CD4-positive, alpha-beta T cell treated with Interleukin-15 for 1 hour (primary cell): Measurements from ENCODE around the gene FURIN.
A peak's percentile ranks its signal among the peaks of the same experiment; 100 is the strongest.
"Not testable (repeated sequence)": the region's sequence is repeated elsewhere in the genome, so short reads cannot be mapped to it uniquely, and the experiment has no call there.

Source experiments
- DNase-seq: peaks from one replicate; pipeline ENCODE4 v3.0.0-alpha.2; 2020

Gene FURIN

DNA sequence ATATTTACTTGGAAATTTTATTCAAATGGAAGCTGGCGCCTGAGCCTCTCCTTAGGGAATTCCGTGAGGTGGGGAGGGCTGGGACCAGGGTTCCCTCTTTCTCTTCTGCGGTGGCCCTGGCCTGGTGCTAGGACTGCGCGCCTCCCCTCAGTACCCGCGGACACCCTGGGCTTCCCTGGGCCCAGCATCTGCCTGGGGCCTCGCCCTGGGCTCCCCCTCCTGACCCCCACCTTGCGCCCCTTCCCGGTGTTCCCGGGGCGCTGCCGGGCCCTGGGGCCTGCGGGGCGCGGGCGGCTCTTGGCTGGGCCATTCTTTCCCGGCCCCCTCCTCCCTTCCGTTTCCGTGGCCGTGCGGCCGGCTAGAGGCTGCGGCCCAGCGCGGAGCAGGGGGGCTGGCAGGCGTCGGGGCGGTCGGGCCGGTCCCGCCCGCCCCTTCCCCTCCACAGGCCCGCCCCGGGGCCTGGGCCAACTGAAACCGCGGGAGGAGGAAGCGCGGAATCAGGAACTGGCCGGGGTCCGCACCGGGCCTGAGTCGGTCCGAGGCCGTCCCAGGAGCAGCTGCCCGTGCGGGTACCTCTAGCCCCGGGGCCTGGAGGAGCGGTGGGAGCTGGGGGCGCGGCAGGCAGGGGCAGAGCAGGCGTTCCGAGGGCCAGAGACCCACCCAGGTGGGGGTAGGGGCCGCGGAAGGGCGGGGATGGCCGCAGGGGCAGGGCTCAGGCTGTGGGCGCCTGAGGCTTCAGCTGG, 15.8 kb downstream of the FURIN start, which contains the start of gene FES:
Gene FES (plus strand): TSS at position 529 of the 743 bp plus-strand sequence. CDS start 542 bp downstream, outside the sequence.
- DNase-seq = peak; percentile 55

DNA sequence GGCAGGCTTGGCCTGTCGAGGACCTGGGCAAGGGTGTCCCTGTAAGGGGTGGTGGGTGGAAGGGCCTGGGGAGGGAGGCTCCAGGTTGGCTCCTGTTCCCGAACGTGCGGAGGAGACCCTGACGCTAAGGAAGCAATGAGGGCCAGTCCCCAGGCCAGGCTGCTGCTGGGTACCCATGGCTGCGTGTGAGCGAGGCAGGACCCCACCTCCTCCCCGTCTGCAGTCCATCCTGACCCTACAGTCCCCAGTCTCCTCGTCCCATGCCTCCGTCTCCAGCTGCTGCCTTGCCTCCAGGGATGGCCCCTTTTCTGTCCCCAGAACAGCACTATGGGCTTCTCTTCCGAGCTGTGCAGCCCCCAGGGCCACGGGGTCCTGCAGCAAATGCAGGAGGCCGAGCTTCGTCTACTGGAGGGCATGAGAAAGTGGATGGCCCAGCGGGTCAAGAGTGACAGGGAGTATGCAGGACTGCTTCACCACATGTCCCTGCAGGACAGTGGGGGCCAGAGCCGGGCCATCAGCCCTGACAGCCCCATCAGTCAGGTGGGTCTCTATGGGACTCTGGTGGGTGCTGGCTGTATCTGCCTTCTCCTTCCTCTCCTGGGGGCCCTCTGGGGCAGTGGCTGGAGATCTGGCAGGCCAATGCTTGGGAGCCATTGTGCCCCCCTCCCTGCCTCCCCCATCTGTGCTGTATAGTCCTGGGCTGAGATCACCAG, 16.5 kb downstream of the FURIN start:
- DNase-seq = no peak

- DNase-seq = peak; percentile 77
These were observed 17.3 kb downstream of the FURIN start for GRCh38 chr15:90885432-90886290.

DNA sequence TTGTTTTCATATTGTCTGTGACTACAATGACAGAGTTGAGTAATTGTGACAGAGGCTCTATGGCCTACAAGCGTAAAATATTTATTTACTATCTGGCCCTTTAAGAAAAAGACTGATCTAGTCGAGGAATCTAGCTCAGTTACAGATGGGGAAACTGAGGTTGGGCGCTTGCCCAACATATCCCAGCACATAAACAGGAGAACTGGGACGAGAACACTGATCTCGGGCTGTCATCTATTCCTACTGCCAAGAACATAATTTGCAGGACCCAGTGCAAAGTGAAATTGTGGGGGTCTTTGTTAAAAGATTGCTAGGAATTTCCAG, 17.9 kb downstream of the FURIN start:
- no peak for DNase-seq

DNA sequence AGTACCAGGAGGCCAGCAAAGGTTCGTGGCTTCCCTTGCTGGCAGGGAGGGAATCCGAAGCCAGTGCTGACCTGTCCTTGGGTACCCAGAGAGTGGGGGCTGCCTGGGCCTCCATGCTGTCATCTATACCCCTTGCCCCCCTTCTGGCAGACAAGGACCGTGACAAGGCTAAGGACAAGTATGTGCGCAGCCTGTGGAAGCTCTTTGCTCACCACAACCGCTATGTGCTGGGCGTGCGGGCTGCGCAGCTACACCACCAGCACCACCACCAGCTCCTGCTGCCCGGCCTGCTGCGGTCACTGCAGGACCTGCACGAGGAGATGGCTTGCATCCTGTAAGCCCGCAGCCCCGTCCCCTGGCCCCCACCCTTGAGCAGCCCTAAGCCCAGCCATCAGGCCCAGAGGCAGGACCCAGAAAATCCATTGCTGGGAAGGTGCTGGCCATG, 18.7 kb downstream of the FURIN start:
- peak; percentile 15 for DNase-seq

DNA sequence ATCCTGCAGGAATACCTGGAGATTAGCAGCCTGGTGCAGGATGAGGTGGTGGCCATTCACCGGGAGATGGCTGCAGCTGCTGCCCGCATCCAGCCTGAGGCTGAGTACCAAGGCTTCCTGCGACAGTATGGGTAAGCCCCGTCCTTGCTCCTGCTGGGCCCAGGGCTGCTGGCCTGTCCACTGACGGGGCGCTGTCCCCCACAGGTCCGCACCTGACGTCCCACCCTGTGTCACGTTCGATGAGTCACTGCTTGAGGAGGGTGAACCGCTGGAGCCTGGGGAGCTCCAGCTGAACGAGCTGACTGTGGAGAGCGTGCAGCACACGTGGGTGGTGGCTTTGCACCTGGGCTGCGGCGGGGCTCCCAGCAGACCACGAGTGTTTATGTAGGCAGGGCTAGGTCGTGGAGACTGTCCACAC, 20.9 kb downstream of the FURIN start:
- DNase-seq = no peak

GRCh38 chr15:90889736-90890456, 21.5 kb downstream of the FURIN start:
- no peak for DNase-seq

DNA sequence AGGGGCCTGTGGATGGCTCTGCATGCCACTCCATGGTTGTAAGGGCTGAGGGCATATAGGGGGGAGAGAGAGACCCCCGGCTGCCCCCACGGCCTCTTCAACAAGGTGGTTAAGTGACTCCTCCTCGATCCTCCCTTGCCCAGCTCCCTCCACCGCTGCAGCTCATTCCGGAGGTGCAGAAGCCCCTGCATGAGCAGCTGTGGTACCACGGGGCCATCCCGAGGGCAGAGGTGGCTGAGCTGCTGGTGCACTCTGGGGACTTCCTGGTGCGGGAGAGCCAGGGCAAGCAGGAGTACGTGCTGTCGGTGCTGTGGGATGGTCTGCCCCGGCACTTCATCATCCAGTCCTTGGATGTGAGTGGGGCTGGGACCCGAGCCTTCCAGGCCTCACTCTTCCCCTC, 22.5 kb downstream of the FURIN start:
- no peak for DNase-seq

GRCh38 chr15:90891346-90891949, 23.1 kb downstream of the FURIN start:
- no peak for DNase-seq

DNA sequence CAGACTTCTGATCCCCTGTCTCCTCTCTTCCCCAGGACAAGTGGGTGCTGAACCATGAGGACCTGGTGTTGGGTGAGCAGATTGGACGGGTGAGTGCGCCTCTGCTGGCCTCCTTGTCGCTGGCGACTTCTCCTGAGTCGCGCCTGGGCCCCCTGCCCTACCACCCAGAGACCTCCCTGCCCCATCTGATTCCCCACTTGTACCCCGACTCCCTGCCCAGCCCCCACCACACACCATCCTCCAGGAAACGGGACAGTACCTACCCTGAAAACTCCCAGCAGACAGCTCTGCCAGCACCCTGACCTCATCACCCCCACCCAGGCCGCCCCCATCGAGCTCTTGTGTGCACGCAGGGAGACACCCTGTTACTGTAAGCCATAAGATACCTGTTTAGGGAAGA, 23.6 kb downstream of the FURIN start:
- DNase-seq = no peak

- no peak for DNase-seq
These were observed 24.2 kb downstream of the FURIN start for GRCh38 chr15:90892498-90893174.

GRCh38 chr15:90893175-90894090, 25.0 kb downstream of the FURIN start:
- DNase-seq = no peak

- DNase-seq = no peak
These were observed 27.3 kb downstream of the FURIN start for GRCh38 chr15:90895571-90896117.

GRCh38 chr15:90897131-90897655, 28.8 kb downstream of the FURIN start:
- DNase-seq = not testable (repeated sequence)

- no peak for DNase-seq
These were observed 33.0 kb downstream of the FURIN start for GRCh38 chr15:90901175-90902039.

- peak; percentile 72 for DNase-seq
These were observed 33.9 kb downstream of the FURIN start for GRCh38 chr15:90902040-90902839.

- peak; percentile 59 for DNase-seq
These were observed 34.7 kb downstream of the FURIN start, which contains the start of gene MAN2A2 for GRCh38 chr15:90902840-90903732. Gene MAN2A2, plus strand, starts transcription at chr15:90903302. Its CDS starts 906 bp downstream, at chr15:90904208.
